IPS DF 6.9 (cell line): ENCODE measurements around the gene CCND1.

Source experiments
- DNase-seq: peaks from one replicate; pipeline ENCODE4 v3.0.0-alpha.2; 2013; ENCODE audit warnings: low read depth, low spot score
- H3K27ac ChIP-seq: one replicate; pipeline ENCODE4 v1.5.1; 2013; ENCODE audit warnings: low read length, control low read depth
- H3K27me3 ChIP-seq: 2 replicates; pipeline ENCODE4 v1.6.1; 2013; ENCODE audit warnings: mild to moderate bottlenecking, low read length; ENCODE audit not compliant: control insufficient read depth, insufficient read depth
- H3K36me3 ChIP-seq: 2 replicates; pipeline ENCODE4 v1.6.1; 2013; ENCODE audit warnings: low read length; ENCODE audit not compliant: control insufficient read depth, insufficient read depth
- H3K4me1 ChIP-seq: 2 replicates; pipeline ENCODE4 v1.6.1; 2013; ENCODE audit warnings: low read length; ENCODE audit not compliant: control insufficient read depth, insufficient read depth
- H3K4me3 ChIP-seq: 2 replicates; pipeline ENCODE4 v1.5.1; 2013; ENCODE audit warnings: mild to moderate bottlenecking, low read length
- H3K9me3 ChIP-seq: 2 replicates; pipeline ENCODE4 v1.6.1; 2013; ENCODE audit warnings: low read length, inconsistent platforms; ENCODE audit not compliant: control insufficient read depth, insufficient read depth
- WGBS: extraction: QIAGEN DNeasy Blood & Tissue Kit; methylation state at CpG from one replicate; pipeline ENCODE4 v1.1.7; 2013; ENCODE audit warnings: mixed read lengths, missing lambda C conversion rate; ENCODE audit not compliant: insufficient read length, insufficient coverage; 5-methylcytosine and 5-hydroxymethylcytosine counted together

CCND1 gene

DNA sequence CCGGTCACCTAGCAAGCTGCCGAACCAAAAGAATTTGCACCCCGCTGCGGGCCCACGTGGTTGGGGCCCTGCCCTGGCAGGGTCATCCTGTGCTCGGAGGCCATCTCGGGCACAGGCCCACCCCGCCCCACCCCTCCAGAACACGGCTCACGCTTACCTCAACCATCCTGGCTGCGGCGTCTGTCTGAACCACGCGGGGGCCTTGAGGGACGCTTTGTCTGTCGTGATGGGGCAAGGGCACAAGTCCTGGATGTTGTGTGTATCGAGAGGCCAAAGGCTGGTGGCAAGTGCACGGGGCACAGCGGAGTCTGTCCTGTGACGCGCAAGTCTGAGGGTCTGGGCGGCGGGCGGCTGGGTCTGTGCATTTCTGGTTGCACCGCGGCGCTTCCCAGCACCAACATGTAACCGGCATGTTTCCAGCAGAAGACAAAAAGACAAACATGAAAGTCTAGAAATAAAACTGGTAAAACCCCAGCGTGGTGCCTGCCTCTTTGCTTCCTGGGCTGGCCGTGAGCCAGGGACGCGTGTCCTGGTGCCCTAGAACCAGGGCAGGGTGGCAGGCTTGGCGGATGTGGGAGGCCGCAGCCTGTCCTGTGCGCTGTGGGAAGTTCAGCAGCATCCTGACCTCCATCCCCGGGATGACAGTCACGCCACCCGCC lies 13.2 kb downstream of the CCND1 start:
- Histone ChIP-seq H3K27ac (no peak overlapping the region), H3K4me3 (no peak overlapping the region)

DNA sequence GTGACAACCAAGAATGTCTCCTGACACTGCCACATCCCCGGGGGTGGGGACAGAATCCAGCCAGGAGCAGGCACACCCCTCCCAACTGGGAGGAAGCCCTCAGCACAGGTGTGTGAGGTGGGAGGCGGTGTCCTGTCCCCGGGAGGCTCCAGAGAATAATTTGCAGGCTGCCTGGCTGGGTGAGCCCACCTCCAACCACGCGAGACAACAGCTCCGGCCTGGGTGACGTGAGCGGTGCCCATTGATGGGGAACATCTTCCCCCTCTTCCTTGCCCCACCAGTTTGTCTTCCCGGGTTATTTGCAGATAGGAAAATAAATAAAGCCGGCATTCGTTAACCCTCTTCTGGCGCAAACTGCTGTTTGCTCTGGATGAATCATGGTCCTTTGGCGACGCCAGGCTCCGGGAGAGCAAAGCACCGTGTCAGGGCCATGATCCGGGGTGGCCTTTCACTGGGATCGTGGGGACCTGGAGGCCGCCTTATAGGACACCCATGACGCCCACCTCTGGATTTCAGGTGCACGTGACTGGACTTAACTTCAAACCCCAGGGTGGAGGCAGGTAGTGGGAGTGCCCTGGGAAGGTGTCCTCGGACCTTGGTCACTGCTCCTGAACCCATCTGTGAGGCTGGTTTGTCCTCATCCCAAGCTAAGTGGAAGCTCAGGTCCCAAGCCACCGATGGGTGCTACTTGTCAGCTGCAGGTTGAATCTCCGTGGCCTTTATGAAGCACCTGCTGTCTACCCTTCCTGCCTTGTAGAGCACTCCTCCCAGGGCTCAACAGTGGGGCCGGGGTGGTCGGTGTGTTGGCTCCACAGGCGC lies 13.9 kb downstream of the CCND1 start:
- Histone ChIP-seq H3K36me3 (peaks cover 25% of the 10 kb centered on the region), H3K27me3 (no peaks in the 10 kb centered on the region), H3K9me3 (no peaks in the 10 kb centered on the region), H3K4me3 (no peak overlapping the region), H3K27ac (no peak overlapping the region), H3K4me1 (peaks cover 7% of the 10 kb centered on the region)
- WGBS = no CpG with 5 or more reads among the region's 27 CpGs
- no peak for DNase-seq

More for the DNA sequence above, 13.2 kb downstream of the CCND1 start:
- H3K4me1 ChIP-seq = peaks cover 7% of the 10 kb centered on the region
- no peak for DNase-seq
- no peaks in the 10 kb centered on the region for H3K27me3 ChIP-seq
- no peaks in the 10 kb centered on the region for H3K9me3 ChIP-seq
- H3K36me3 ChIP-seq = peaks cover 32% of the 10 kb centered on the region
- WGBS = no CpG with 5 or more reads among the region's 38 CpGs

DNA sequence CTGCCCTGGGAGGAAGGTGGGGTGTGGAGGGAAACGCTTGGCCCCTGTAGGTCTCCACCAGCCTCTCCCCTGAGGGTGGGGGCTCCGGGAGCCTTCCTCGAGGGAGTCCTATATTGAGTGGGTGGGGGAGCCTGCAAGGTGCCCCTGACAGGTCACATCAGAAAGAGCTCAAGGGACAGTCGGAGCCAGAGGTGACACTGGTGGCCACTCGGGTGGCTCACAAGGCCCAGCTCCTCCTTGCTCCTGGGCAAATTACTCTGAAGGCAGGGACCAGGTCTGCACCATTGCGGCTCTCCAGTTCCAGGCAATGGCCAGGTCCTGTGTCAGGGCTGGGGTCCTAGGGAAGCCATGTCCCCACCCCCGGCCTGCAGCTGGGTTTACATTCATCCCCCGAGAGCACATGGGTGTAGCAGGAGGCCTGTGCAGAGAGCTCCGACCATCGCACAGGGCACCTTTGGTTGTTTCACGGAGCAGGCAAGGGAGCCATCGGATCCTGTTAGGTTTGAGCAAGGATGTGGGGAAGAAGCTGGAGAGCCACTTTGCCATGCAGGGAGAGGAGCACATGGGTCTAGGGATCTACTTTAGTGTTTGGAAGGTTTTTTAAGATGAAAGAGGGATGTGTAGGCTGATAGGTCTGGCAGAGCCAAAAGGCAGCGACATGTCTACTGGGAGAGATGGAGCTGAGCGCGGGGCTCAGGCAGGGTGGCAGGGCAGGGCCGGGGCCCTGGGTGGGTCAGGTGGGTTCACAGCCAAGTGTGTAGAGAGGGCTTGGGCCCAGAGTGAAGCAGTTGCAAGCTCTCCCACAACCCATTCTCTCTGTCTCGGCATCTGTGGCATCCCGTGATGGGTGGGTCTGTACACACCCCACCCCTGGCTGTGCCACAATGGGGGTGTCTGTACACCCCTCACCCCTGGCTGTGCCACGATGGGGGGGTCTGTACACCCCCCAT lies 14.8 kb downstream of the CCND1 start:
- no peaks in the 10 kb centered on the region for H3K27me3 ChIP-seq
- H3K4me1 ChIP-seq = peaks cover 7% of the 10 kb centered on the region
- H3K9me3 ChIP-seq = no peaks in the 10 kb centered on the region
- no peak overlapping the region for H3K27ac ChIP-seq
- peaks cover 19% of the 10 kb centered on the region; the same call in 1 of the 2 replicates for H3K36me3 ChIP-seq
- no peak overlapping the region for H3K4me3 ChIP-seq
- WGBS = no CpG with 5 or more reads among the region's 19 CpGs
- DNase-seq = no peak

GRCh38 chr11:69656536-69657455 lies 15.8 kb downstream of the CCND1 start:
- DNase-seq = no peak
- Histone ChIP-seq H3K27ac (no peak overlapping the region), H3K4me3 (no peak overlapping the region), H3K36me3 (peaks cover 15% of the 10 kb centered on the region; the same call in 1 of the 2 replicates), H3K27me3 (no peaks in the 10 kb centered on the region), H3K9me3 (no peaks in the 10 kb centered on the region), H3K4me1 (peaks cover 7% of the 10 kb centered on the region)
- no CpG with 5 or more reads among the region's 20 CpGs for WGBS

- Histone ChIP-seq H3K36me3 (peaks cover 10% of the 10 kb centered on the region; the same call in 1 of the 2 replicates), H3K27ac (no peak overlapping the region), H3K4me1 (peaks cover 7% of the 10 kb centered on the region), H3K4me3 (no peak overlapping the region), H3K27me3 (no peaks in the 10 kb centered on the region), H3K9me3 (no peaks in the 10 kb centered on the region)
- WGBS = no CpG with 5 or more reads among the region's 14 CpGs
- no peak for DNase-seq
Measured at GRCh38 chr11:69657456-69657910, 16.5 kb downstream of the CCND1 start.

DNA sequence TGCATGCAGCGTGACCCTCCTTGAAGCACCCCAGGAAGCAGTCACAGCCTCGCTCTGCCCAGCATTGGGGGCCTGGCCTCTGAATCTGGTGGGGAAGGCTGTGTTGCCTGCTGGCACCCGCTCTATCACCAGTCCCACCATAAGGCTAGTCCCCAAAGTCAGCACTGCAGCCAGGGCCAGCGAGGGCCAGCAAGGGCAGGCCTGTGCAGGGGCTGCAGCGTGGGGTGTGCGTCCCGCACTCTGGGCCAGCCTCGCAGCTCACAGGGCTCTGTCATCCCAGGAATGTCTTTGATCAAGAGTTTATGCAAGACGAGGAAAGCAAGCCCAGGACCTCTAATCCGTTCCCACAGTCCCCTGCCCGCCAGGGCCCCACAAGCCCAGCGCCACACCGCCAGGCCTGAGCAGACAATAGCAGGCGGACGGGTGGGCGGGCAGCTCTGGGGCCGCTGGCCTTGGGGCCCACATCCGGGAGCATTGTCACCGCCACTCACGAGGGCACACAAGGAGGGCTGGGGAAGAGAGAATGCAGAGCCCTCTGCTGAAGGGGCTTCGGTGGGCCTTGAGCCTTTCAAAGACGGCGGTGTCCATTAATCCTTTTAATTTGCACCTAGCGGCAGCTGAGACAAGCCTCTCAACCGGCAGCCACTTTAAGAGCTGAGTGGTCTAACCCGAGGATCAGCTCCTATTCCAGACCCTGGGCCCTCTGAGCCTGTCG lies 17.1 kb downstream of the CCND1 start:
- peaks cover 9% of the 10 kb centered on the region for H3K4me1 ChIP-seq
- no peak overlapping the region for H3K4me3 ChIP-seq
- no CpG with 5 or more reads among the region's 27 CpGs for WGBS
- no peak overlapping the region for H3K27ac ChIP-seq
- H3K36me3 ChIP-seq = peaks cover 10% of the 10 kb centered on the region; the same call in 1 of the 2 replicates
- DNase-seq = no peak
- no peaks in the 10 kb centered on the region for H3K27me3 ChIP-seq
- H3K9me3 ChIP-seq = no peaks in the 10 kb centered on the region

DNA sequence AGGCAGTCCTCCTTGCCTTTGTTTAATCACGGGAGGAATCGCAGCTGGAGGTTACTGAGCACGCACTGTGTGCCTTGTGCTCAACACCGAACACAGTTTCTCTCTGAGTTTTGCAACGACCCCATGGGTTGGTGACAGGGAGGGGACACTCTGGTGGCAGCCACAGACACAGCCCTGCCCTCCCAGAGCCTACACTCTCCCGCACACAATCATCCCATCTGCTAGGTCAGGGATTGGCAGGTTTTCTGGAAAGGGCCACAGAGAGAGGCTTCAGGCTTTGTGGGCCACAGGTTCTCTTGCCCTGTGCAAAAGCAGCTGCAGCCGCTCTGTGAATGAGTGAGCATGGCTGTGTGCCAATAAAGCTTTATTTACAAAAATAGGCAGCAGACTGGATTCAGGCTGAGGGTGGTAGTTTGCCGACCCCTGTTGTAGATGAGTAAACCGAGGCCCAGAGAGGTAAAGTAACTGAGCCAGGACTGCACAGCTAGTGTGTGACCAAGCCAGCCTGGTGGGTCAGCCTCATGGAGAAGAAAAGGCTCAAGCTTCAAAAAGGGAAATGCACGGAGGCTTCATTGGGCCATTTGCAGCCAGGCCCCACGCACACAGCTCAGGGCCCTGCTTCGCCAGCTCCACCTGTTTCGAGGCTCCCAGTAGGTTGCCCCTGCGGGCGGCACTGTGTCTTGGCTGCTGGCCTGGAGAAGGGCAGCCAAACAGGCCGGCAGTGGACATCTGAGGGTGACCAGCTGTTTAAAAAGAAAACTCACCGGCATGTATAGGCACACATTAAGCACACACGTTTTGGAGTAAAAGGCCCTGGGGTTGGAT lies 17.9 kb downstream of the CCND1 start:
- no peak for DNase-seq
- H3K27me3 ChIP-seq = no peaks in the 10 kb centered on the region
- no peak overlapping the region for H3K4me3 ChIP-seq
- 0 out of 2 replicates have a peak, but pooled peaks cover 7% of the 10 kb centered on the region for H3K36me3 ChIP-seq
- H3K4me1 ChIP-seq = peaks cover 9% of the 10 kb centered on the region
- WGBS = no CpG with 5 or more reads among the region's 18 CpGs
- no peak overlapping the region for H3K27ac ChIP-seq
- H3K9me3 ChIP-seq = no peaks in the 10 kb centered on the region

- Histone ChIP-seq H3K4me1 (peaks cover 9% of the 10 kb centered on the region), H3K36me3 (no peaks in the 10 kb centered on the region), H3K27ac (no peak overlapping the region), H3K27me3 (no peaks in the 10 kb centered on the region), H3K4me3 (no peak overlapping the region), H3K9me3 (no peaks in the 10 kb centered on the region)
- WGBS = no CpG with 5 or more reads among the region's 12 CpGs
- DNase-seq = no peak
Measured at GRCh38 chr11:69659591-69659990, 18.6 kb downstream of the CCND1 start.
